GM21367 (cell line): ENCODE data around the gene TMEM184C.

Experiments
- ATAC-seq: cut with Tn5 transposase; IDR thresholded peaks from one replicate; pipeline ENCODE4 v1.9.1; 2021; ENCODE audit not compliant: unreplicated experiment

The TMEM184C gene

DNA sequence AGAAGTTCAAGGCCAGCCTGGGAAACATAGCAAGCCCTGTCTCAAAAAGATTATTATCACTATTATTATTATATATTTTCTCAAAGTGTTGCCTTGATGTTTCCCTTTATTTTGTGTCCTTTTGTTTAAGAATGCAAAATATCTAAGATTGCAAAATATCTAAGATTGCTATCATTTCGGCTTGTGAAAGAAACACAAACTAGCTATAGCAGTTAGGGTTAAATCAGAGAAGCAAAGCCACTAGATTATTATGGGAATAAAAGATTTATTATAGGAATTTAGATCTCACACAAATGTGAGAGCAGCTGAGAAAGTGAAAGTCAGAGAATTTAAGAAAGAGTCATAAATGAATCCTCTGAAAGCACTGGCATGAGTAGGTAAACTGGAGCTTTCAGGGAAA is 18.0 kb upstream of the TMEM184C start:
- no peak for ATAC-seq

GRCh38 chr4:147599769-147600168 is 17.4 kb upstream of the TMEM184C start:
- no peak for ATAC-seq

- no peak for ATAC-seq
These were observed 11.7 kb upstream of the TMEM184C start for GRCh38 chr4:147605499-147605898.

DNA sequence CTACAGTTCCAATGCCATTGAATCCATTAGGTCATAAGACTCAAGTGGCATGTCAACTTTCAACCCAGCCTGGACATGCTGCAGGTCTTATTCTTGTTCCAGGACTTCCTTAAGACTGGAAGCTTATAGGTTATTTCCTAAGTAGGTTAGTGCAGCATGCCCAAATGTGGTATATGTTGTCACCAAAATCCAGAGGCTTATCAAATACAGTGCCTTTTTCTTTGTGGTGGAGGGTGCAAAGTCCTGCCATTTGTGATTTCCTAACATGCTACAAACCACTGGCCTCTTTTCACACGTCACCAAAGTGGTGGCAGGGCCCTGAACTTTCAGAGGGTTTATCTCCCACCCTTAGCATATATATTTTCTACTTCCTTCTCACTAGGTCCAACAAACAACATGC is 9.7 kb upstream of the TMEM184C start:
- no peak for ATAC-seq

- ATAC-seq: no peak
These were observed 6.5 kb upstream of the TMEM184C start for GRCh38 chr4:147610686-147611085.

GRCh38 chr4:147616849-147617172 is 386 bp upstream of the TMEM184C start:
- ATAC-seq: peak; percentile 6

GRCh38 chr4:147617841-147618691 is 869 bp downstream of the TMEM184C start:
- peak; percentile 8 for ATAC-seq

GRCh38 chr4:147620315-147620714 is 3.1 kb downstream of the TMEM184C start:
- ATAC-seq: no peak

- no peak for ATAC-seq
These were observed 8.5 kb downstream of the TMEM184C start for GRCh38 chr4:147625733-147626132.

GRCh38 chr4:147626903-147627302 is 9.7 kb downstream of the TMEM184C start:
- no peak for ATAC-seq

DNA sequence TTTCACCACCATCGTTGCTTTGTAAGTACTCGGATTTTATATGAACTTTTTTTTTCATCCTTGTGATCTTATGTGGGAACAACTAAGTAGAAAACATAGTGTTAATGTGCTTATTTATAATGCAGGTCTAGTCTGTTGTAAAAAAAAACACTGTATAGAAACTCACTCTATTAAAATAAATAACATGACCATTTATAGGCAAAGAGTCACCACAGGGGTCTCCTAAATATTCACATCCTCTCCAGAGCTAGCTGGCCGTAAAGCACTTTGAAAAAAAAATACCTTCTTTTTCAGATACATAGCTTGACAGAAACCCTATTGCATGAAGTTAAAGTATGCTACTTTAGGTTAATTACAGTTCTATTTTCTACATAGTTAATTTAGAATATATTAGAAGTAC is 11.2 kb downstream of the TMEM184C start:
- ATAC-seq: no peak

GRCh38 chr4:147629783-147630730 is 12.9 kb downstream of the TMEM184C start:
- no peak for ATAC-seq

GRCh38 chr4:147633113-147633512 is 15.9 kb downstream of the TMEM184C start:
- ATAC-seq: no peak

- ATAC-seq: no peak
These were observed 16.4 kb downstream of the TMEM184C start for GRCh38 chr4:147633643-147634042.

GRCh38 chr4:147635348-147635747 is 18.2 kb downstream of the TMEM184C start:
- ATAC-seq: no peak

DNA sequence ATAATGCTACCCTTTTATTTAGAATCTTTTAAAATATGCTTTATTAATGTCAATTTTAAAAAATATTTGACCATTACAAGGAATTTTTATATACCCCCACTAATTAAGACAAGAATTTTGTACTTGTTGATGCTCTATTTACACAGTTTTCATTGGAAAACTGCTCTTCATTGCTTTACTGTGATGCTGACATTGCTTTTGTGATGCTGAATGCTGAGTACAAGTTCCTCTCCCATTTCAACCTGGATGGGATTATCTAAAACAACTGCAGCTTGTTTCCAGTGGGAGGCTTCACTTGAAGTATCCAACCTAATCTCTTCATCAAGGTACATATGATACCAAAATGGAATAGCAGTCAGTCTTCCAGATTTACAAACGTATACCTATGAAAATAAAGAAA is 21.2 kb downstream of the TMEM184C start:
- ATAC-seq: no peak

DNA sequence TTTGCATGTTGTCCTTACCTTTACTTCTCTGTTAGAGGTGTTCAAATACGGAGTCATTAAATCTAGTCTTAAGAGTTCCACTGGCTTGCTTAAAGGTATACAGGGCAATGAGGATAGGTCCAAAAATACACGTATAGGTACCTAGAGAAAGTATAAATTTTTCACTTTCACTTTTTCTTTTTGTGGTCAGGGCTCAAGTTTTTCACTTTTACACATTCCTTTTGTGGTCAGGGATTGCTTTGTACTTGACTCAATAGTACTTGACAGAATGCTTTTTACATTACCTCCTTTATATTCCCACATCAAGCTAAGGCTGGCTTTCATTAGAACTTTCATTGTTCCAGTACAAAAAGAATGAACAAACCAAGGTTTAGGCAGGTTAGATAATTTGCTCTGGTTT is 21.7 kb downstream of the TMEM184C start:
- ATAC-seq: no peak

DNA sequence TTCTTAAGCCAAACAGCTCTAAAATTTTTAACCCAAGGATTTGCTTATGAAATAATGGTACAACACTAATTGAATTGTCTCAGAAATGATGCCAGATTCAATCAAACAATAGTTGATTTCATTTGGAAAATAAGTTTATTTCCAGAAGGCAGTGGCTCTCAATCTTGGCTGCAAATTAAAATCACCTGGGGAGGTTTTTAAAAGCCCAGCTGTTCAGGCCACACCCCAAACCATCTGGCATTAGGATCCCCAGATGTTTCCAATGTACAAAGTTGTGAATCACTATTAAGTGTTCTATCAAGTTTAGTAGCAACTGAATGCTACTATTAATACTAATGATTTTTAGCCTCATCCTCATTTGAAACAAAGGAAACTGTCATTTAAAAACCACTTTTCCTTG is 22.2 kb downstream of the TMEM184C start:
- ATAC-seq: no peak

DNA sequence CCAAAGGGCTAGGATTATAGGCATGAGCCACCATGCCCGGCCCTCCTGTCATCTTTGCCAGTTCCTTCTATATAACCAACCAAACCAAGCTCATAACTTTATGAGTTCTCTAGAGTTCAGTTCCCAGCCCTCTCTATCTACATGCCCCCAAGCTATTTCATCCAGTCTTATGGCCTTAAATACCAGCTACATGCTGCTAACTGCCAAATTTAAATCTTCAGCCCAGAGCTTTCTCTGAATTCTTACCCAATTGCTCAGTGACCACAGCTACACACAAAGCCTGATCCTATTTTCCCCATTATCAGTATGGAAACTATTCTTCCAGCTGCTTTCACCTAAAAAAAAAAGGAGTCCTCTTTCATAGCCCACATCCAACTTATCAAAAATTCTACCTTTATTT is 23.1 kb downstream of the TMEM184C start:
- no peak for ATAC-seq

- ATAC-seq: no peak
These were observed 26.4 kb downstream of the TMEM184C start for GRCh38 chr4:147643616-147644015.

DNA sequence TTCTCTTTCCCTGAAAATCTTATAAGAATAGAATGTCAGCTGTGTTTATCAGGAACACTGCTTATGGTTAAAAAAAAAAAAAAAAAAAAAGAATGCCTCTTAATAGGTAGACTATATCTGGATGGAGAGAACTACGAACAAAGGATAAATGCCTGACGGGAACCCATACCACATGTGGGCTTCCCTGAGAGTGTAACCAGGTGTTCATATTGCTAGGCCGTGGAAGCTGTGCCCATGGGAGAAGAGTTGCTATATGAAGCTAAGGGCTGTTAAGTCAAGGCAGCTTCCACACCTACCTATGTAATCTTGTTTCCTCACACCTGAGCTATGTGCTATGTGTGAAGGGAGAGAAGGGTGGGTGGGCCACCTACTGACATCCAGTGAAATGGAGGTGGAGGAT is 27.3 kb downstream of the TMEM184C start:
- no peak for ATAC-seq

DNA sequence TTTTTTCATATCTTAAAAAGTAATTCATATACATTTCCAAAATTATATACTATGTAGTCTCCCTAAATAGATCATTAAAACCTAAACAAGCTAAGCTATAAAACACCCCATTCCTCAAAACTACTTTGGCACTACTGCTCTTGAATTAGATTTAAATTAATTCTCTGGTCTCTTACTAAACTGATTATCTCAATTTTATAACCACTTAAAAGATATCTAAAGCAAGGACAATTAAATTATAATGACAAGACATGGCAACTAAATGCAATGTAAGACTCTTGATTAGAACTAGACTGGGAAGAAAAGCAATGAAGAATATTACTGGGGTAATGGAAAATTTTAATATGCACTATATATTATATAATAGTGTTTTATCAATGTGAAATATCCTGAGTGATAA is 27.9 kb downstream of the TMEM184C start:
- no peak for ATAC-seq
